Testis (tissue), 3 donors: ENCODE measurements around the gene SEMA5A. TPM values are rescaled to one million over a fixed set of nuclear protein-coding genes. Genes with fewer than 3 reads are reported as not detected.

Experiments
- DNase-seq: peaks from one replicate; pipeline ENCODE4 v3.0.0-alpha.2; 2019
- H3K27ac ChIP-seq, 2 donors: fragments of 200-600 bp; sonication (generic); one replicate each; pipeline ENCODE4 v1.5.1; 2019
- H3K27me3 ChIP-seq: fragments of 200-600 bp; sonication (generic); one replicate; pipeline ENCODE4 v1.5.1; 2019
- H3K36me3 ChIP-seq: fragments of 200-600 bp; sonication (generic); one replicate; pipeline ENCODE4 v1.5.1; 2017; ENCODE audit warnings: low read depth; ENCODE audit errors: missing control alignments
- H3K4me1 ChIP-seq: fragments of 200-600 bp; sonication (generic); one replicate; pipeline ENCODE4 v1.5.1; 2019
- H3K4me3 ChIP-seq, 2 donors: fragments of 200-600 bp; sonication (generic); one replicate each; pipeline ENCODE4 v1.5.1; 2017 to 2019
- H3K9me3 ChIP-seq: fragments of 200-600 bp; sonication (generic); one replicate; pipeline ENCODE4 v1.5.1; 2017
- POLR2A ChIP-seq: fragments of 450-650 bp; IDR thresholded peaks from one replicate; pipeline ENCODE4 v1.6.1; 2017; ENCODE audit warnings: antibody characterized with exemption, mild to moderate bottlenecking, moderate library complexity
- WGBS, 2 donors: methylation state at CpG; one replicate each; pipeline ENCODE4 v1.1.5; 2018; 5-methylcytosine and 5-hydroxymethylcytosine counted together
- intact Hi-C: fragments of 100-400 bp; cut with DNase I; formaldehyde crosslinking; loops from one replicate; pipeline ENCODE4 v1.15.1; 2023; ENCODE audit warnings: low total_unique reads
- polyA plus RNA-seq: library from polyadenylated mRNA; stranded (reverse); fragments of 350-450 nt; fragmentation: Illumina TruSeq; extraction: RNeasy Lipid Tissue Mini Kit (QIAGEN cat#74804); gene quantifications from one replicate; pipeline ENCODE4 v1.2.3, GENCODE V29; 2014; ENCODE audit warnings: low read depth, low replicate concordance; ENCODE audit not compliant: insufficient read depth
- total RNA-seq, 2 donors: library from RNA; depleted of rRNA; stranded (reverse); fragments of >200 nt; gene quantifications; one replicate each; pipeline ENCODE4 v1.2.3, GENCODE V29; 2016
- TF ChIP-seq, protein P1 (sequence below), 3 experiments: fragments of 450-650 bp in 2 of 3; fragments of 200-600 bp in 1 of 3; sonication (generic) in 1 of 3; IDR thresholded peaks; one replicate each; pipeline ENCODE4 v1.5.1; 2016 to 2019; ENCODE audit warnings: antibody characterized with exemption in 3 of 3, mild to moderate bottlenecking in 2 of 3, moderate library complexity in 1 of 3

SEMA5A gene
- total and polyA plus RNA-seq, 3 donors from 2014 or later = 3.4 to 12.8 (median 5.4) TPM

DNA sequence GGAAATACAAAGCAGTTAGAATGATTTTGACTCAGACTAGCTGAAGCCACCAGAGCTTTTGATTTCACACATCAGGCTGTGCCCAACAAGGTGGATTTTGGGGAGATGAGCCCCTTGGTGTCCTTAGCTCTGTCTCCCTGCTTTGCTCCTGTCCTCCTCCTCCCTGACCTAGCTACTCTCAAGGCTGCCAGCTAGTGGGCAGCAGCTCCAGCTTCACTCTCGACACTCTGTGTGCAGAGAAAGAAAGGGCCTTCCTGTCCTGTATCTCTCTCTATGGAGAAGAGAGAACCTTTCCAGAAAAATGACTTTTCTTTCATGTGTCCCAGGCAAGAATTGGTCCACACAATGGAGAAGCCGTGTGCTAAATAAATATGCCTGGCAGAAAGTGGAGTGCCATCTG, 446.2 kb downstream of the SEMA5A start:
- no peak for TF ChIP-seq POLR2A
- TF ChIP-seq, protein P1, sequence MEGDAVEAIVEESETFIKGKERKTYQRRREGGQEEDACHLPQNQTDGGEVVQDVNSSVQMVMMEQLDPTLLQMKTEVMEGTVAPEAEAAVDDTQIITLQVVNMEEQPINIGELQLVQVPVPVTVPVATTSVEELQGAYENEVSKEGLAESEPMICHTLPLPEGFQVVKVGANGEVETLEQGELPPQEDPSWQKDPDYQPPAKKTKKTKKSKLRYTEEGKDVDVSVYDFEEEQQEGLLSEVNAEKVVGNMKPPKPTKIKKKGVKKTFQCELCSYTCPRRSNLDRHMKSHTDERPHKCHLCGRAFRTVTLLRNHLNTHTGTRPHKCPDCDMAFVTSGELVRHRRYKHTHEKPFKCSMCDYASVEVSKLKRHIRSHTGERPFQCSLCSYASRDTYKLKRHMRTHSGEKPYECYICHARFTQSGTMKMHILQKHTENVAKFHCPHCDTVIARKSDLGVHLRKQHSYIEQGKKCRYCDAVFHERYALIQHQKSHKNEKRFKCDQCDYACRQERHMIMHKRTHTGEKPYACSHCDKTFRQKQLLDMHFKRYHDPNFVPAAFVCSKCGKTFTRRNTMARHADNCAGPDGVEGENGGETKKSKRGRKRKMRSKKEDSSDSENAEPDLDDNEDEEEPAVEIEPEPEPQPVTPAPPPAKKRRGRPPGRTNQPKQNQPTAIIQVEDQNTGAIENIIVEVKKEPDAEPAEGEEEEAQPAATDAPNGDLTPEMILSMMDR (IDR thresholded peaks at IDR 0.05) = no peak

DNA sequence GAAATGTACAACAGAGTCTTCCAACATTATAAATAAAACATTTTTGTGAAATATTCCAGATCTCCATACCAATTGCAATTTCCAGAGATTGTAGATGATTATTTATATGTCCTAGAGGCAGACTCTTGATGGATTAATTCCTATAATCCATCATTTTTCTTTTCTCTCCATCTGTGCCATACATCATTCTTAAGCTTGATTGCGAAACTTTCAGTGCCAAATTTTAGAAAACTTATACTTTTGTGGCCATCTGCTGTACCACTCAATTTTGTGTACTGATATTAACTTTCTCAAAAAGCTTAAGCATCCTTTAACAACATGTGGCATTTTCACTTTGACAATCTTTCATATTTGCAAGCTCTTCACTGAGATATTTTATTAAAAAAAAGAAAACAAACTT, 446.9 kb downstream of the SEMA5A start:
- no peak overlapping the region for H3K4me3 ChIP-seq
- no peak overlapping the region for H3K27ac ChIP-seq
- no peaks in the 10 kb centered on the region for H3K4me1 ChIP-seq
- no peak for TF ChIP-seq POLR2A
- TF ChIP-seq, protein P1 (IDR thresholded peaks at IDR 0.05) = no peak
- H3K27me3 ChIP-seq = no peaks in the 10 kb centered on the region
- no peak for DNase-seq
- intact Hi-C loops = no loop called here
- no peaks in the 10 kb centered on the region for H3K36me3 ChIP-seq
- H3K9me3 ChIP-seq = no peaks in the 10 kb centered on the region
- WGBS, 2 donors = 91 to 98% methylated on average over 1 of the region's 1 CpG

More for the DNA sequence above, 446.2 kb downstream of the SEMA5A start:
- Histone ChIP-seq H3K4me1 (no peaks in the 10 kb centered on the region), H3K27me3 (no peaks in the 10 kb centered on the region), H3K27ac (no peak overlapping the region), H3K4me3 (no peak overlapping the region), H3K9me3 (no peaks in the 10 kb centered on the region), H3K36me3 (no peaks in the 10 kb centered on the region)
- DNase-seq = no peak
- intact Hi-C loops = no loop called here
- WGBS, 2 donors = 65 to 80% methylated on average over 1 to 2 of the region's 2 CpGs

DNA sequence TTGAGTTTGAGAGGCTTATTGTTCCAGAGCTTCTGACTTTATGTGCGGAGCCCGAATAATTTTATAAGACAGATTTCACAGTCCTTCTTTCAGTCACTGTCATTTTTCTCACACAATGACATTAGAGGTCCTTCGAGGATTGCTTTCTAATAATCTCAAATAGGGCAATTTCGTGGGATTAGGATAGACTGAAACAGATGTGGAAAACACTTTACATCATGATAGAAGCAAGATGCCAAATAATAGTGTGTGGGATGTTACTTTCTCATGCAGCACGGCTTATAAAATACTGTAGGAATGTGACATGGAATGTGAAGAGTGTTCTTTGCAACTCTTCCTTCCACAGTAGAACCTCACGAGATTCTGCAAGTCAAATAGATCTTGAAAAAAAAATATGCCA, 451.3 kb downstream of the SEMA5A start:
- no peaks in the 10 kb centered on the region for H3K27me3 ChIP-seq
- no peak overlapping the region for H3K27ac ChIP-seq
- intact Hi-C loops = no loop called here
- no peaks in the 10 kb centered on the region for H3K4me1 ChIP-seq
- H3K36me3 ChIP-seq = no peaks in the 10 kb centered on the region
- TF ChIP-seq, protein P1 (IDR thresholded peaks at IDR 0.05) = no peak
- no peak for TF ChIP-seq POLR2A
- no peaks in the 10 kb centered on the region for H3K9me3 ChIP-seq
- DNase-seq = no peak
- 62 to 66% methylated on average over 6 of the region's 6 CpGs for WGBS, 2 donors
- H3K4me3 ChIP-seq = no peak overlapping the region

DNA sequence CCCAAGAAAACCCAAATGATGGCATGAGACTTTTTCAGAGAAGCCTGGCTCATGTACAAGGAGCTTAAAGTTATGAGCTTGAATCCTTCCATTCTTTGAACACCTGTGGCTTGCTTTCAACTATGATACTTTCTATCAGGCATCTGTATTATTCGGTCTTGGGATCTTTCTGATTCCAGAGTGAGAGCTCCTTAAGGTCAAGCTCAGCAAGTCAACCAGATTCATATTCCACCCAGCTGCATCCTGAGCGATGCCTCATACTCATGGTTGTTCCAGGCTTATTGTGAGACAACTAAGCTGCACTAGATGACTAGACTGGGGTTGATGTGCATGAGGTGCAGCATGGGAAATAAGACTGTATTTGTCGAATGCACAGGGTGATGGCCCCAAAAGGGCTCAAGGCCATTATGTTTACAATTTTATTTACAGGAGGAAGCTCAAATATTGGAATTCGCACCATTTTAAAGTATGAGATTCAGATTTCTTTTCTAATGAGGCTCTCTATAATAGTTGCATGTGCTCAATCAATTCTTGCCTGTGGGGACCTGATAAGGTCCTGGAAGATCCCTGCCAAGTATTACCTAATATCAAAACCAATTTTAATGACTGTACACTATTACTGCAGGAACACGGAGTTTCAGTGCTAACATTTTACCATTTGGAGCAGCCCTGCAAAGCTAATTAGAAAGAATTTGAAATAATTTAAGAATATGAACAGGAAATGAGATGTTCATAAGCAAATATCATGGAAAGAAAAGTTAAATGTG, 453.8 kb downstream of the SEMA5A start:
- Histone ChIP-seq H3K27me3 (no peaks in the 10 kb centered on the region), H3K9me3 (no peaks in the 10 kb centered on the region), H3K27ac (no peak overlapping the region), H3K4me3 (no peak overlapping the region), H3K36me3 (no peaks in the 10 kb centered on the region), H3K4me1 (no peaks in the 10 kb centered on the region)
- DNase-seq = no peak
- no peak for TF ChIP-seq POLR2A
- intact Hi-C loops = no loop called here
- WGBS, 2 donors = 72 to 78% methylated on average over 5 of the region's 5 CpGs

DNA sequence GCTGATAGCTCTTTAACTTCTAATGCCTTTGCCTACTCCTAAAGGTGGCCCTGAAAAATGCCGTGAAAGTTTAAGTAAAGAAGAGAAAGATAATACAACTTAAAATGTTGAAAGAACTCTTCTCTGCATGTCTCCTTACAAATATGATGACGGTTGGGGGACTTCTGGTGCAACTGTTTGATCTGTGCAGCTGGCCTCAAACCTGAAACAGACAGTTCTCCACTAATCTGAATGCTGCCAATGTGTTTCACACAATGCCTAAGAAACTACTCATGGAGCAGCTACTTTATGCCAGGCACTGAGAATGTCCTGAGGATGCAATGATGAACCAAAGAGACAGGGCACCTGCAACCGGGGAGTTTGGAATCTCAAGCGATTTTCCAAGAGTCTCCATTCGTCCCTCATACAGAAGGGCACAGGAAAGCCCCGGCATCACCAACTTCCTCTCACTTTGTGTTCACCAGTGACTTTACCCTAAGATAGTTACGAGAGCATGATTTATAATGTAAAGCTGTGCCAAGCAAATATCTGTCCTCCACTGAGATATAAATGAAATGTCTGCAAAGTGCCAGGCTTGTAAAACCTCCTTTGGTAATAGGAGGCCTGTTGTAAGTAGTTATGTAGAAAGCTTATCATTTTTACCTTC, 455.4 kb downstream of the SEMA5A start:
- 87% methylated on average over 7 of the region's 7 CpGs for WGBS, 2 donors
- Histone ChIP-seq H3K27me3 (no peaks in the 10 kb centered on the region), H3K27ac (no peak overlapping the region), H3K9me3 (no peaks in the 10 kb centered on the region), H3K36me3 (no peaks in the 10 kb centered on the region), H3K4me1 (no peaks in the 10 kb centered on the region), H3K4me3 (no peak overlapping the region)
- intact Hi-C loops = no loop called here
- TF ChIP-seq, protein P1 (IDR thresholded peaks at IDR 0.05) = no peak
- TF ChIP-seq POLR2A = no peak
- DNase-seq = no peak
